GM15510 (cell line): ENCODE results near the gene RAPGEF3.

Experiments
- POLR2A ChIP-seq: IDR thresholded peaks from 3 replicates; pipeline ENCODE4 v1.6.1; 2011; ENCODE audit warnings: borderline replicate concordance; ENCODE audit not compliant: insufficient read length; ENCODE audit errors: extremely low read depth

RAPGEF3 gene

GRCh38 chr12:47763481-47764346 lies 5.0 kb upstream of the RAPGEF3 start:
- TF ChIP-seq POLR2A, result no peak

GRCh38 chr12:47762850-47763465 lies 4.3 kb upstream of the RAPGEF3 start:
- no peak for TF ChIP-seq POLR2A

- TF ChIP-seq POLR2A, result no peak
Measured at GRCh38 chr12:47758584-47758833, 171 bp downstream of the RAPGEF3 start.

- no peak for TF ChIP-seq POLR2A
Measured at GRCh38 chr12:47757840-47758583, 668 bp downstream of the RAPGEF3 start.

- TF ChIP-seq POLR2A, result no peak
Measured at GRCh38 chr12:47757364-47757839, 1.3 kb downstream of the RAPGEF3 start.

- TF ChIP-seq POLR2A, result no peak
Measured at GRCh38 chr12:47755655-47756562, 2.8 kb downstream of the RAPGEF3 start.

- TF ChIP-seq POLR2A, result no peak
Measured at GRCh38 chr12:47754881-47755280, 3.8 kb downstream of the RAPGEF3 start.

- no peak for TF ChIP-seq POLR2A
Measured at GRCh38 chr12:47754126-47754525, 4.6 kb downstream of the RAPGEF3 start.

GRCh38 chr12:47753021-47754001 lies 5.4 kb downstream of the RAPGEF3 start:
- no peak for TF ChIP-seq POLR2A

GRCh38 chr12:47752552-47752951 lies 6.1 kb downstream of the RAPGEF3 start:
- no peak for TF ChIP-seq POLR2A

GRCh38 chr12:47752121-47752520 lies 6.6 kb downstream of the RAPGEF3 start:
- no peak for TF ChIP-seq POLR2A

GRCh38 chr12:47751561-47751960 lies 7.1 kb downstream of the RAPGEF3 start:
- no peak for TF ChIP-seq POLR2A

GRCh38 chr12:47750916-47751470 lies 7.7 kb downstream of the RAPGEF3 start:
- TF ChIP-seq POLR2A, result no peak

GRCh38 chr12:47750229-47750798 lies 8.4 kb downstream of the RAPGEF3 start:
- no peak for TF ChIP-seq POLR2A

- no peak for TF ChIP-seq POLR2A
Measured at GRCh38 chr12:47748899-47749298, 9.8 kb downstream of the RAPGEF3 start.
